Tibial artery (tissue), 4 donors: ENCODE data around the gene SUN3.

Experiments
- DNase-seq, 2 donors: peaks; one replicate each; pipeline ENCODE4 v3.0.0-alpha.2; 2019
- H3K27ac ChIP-seq, 2 donors: fragments of 200-600 bp; sonication (generic) in 1 of 2; 1 replicate in 1 of 2; 2 replicates in 1 of 2; pipeline ENCODE4 v1.5.1; 2018 to 2019; ENCODE audit warnings: mild to moderate bottlenecking in 1 of 2
- H3K27me3 ChIP-seq, 2 donors: fragments of 200-600 bp; sonication (generic) in 1 of 2; one replicate each; pipeline versions ENCODE4 v1.5.1 to v1.6.0; 2016 to 2019
- H3K36me3 ChIP-seq, 3 donors: fragments of 200-600 bp; sonication (generic) in 2 of 3; one replicate each; pipeline ENCODE4 v1.5.1; 2016 to 2019; ENCODE audit warnings: mild to moderate bottlenecking in 2 of 3
- H3K4me1 ChIP-seq, 4 donors: fragments of 200-600 bp; sonication (generic) in 2 of 4; 1 replicate in 3 of 4; 2 replicates in 1 of 4; pipeline ENCODE4 v1.5.1; 2016 to 2019
- H3K4me3 ChIP-seq, 2 donors: fragments of 200-600 bp; sonication (generic) in 1 of 2; 1 replicate in 1 of 2; 2 replicates in 1 of 2; pipeline ENCODE4 v1.5.1; 2018 to 2019; ENCODE audit warnings: mild to moderate bottlenecking in 2 of 2
- H3K9me3 ChIP-seq, 3 donors: fragments of 200-600 bp; sonication (generic) in 1 of 3; one replicate each; pipeline ENCODE4 v1.5.1; 2016 to 2019
- CTCF ChIP-seq, 2 experiments: fragments of 200-600 bp in 1 of 2; fragments of 450-650 bp in 1 of 2; IDR thresholded peaks; one replicate each; pipeline ENCODE4 v1.5.1; 2017 to 2019; ENCODE audit warnings: antibody characterized with exemption in 2 of 2, mild to moderate bottlenecking in 1 of 2, moderate library complexity in 1 of 2
- intact Hi-C: fragments of 100-400 bp; cut with DNase I; formaldehyde crosslinking; loops from one replicate; pipeline ENCODE4 v1.15.0; 2023; ENCODE audit warnings: low total_unique reads

Gene SUN3

GRCh38 chr7:48031111-48031510, 2.2 kb upstream of the SUN3 start:
- Histone ChIP-seq H3K4me1 (peaks cover 0 to 14% (median 8%) of the 10 kb centered on the region in 4 donors), H3K27ac (no peak overlapping the region), H3K36me3 (no peaks in the 10 kb centered on the region), H3K4me3 (no peak overlapping the region), H3K27me3 (peaks cover 0 to 8% of the 10 kb centered on the region in 2 donors), H3K9me3 (no peaks in the 10 kb centered on the region)
- no peak for TF ChIP-seq CTCF (IDR thresholded peaks at IDR 0.05)
- intact Hi-C loops, result no loop called here
- no peak for DNase-seq

- Histone ChIP-seq H3K27me3 (peaks cover 0 to 8% of the 10 kb centered on the region in 2 donors), H3K9me3 (peaks cover 0 to 5% (median 0%) of the 10 kb centered on the region in 3 donors), H3K27ac (no peak overlapping the region), H3K4me3 (no peak overlapping the region), H3K36me3 (no peaks in the 10 kb centered on the region), H3K4me1 (no peaks in the 10 kb centered on the region)
- intact Hi-C loops, result no loop called here
- no peak for DNase-seq
- no peak for TF ChIP-seq CTCF (IDR thresholded peaks at IDR 0.05)
Measured at GRCh38 chr7:48025624-48026023, 3.3 kb downstream of the SUN3 start.

GRCh38 chr7:48017674-48018073, 11.2 kb downstream of the SUN3 start:
- intact Hi-C loops, result no loop called here
- Histone ChIP-seq H3K4me1 (no peaks in the 10 kb centered on the region), H3K36me3 (no peaks in the 10 kb centered on the region), H3K9me3 (no peaks in the 10 kb centered on the region), H3K27me3 (no peaks in the 10 kb centered on the region), H3K4me3 (no peak overlapping the region), H3K27ac (no peak overlapping the region)
- no peak for DNase-seq
- no peak for TF ChIP-seq CTCF (IDR thresholded peaks at IDR 0.05)

GRCh38 chr7:48016641-48017040, 12.3 kb downstream of the SUN3 start:
- intact Hi-C loops, result no loop called here
- Histone ChIP-seq H3K27ac (no peak overlapping the region), H3K27me3 (no peaks in the 10 kb centered on the region), H3K36me3 (no peaks in the 10 kb centered on the region), H3K9me3 (no peaks in the 10 kb centered on the region), H3K4me3 (no peak overlapping the region), H3K4me1 (no peaks in the 10 kb centered on the region)
- no peak for DNase-seq
- TF ChIP-seq CTCF (IDR thresholded peaks at IDR 0.05), result no peak

GRCh38 chr7:48011951-48012350, 17.0 kb downstream of the SUN3 start:
- Histone ChIP-seq H3K4me1 (no peaks in the 10 kb centered on the region), H3K27ac (no peak overlapping the region), H3K27me3 (no peaks in the 10 kb centered on the region), H3K36me3 (no peaks in the 10 kb centered on the region), H3K4me3 (no peak overlapping the region), H3K9me3 (no peaks in the 10 kb centered on the region)
- no peak for TF ChIP-seq CTCF (IDR thresholded peaks at IDR 0.05)
- no peak for DNase-seq
- intact Hi-C loops, result no loop called here

- no peak for DNase-seq
- no peaks in the 10 kb centered on the region for H3K27me3 ChIP-seq
- no peaks in the 10 kb centered on the region for H3K36me3 ChIP-seq
- no peaks in the 10 kb centered on the region for H3K9me3 ChIP-seq
- H3K27ac ChIP-seq, result no peak overlapping the region
- no peak overlapping the region for H3K4me3 ChIP-seq
- TF ChIP-seq CTCF (IDR thresholded peaks at IDR 0.05), result no peak
- H3K4me1 ChIP-seq, result no peaks in the 10 kb centered on the region
- intact Hi-C loops, result no loop called here
Measured at GRCh38 chr7:48011323-48011722, 17.6 kb downstream of the SUN3 start.
